ENCODE measurements around the gene GATAD2B. TPM values are rescaled to one million over a fixed set of nuclear protein-coding genes. Genes with fewer than 3 reads are reported as not detected.

GATAD2B gene
- total and polyA plus RNA-seq, 7 donors: 3.4 to 53.1 (median 34.8) TPM

DNA sequence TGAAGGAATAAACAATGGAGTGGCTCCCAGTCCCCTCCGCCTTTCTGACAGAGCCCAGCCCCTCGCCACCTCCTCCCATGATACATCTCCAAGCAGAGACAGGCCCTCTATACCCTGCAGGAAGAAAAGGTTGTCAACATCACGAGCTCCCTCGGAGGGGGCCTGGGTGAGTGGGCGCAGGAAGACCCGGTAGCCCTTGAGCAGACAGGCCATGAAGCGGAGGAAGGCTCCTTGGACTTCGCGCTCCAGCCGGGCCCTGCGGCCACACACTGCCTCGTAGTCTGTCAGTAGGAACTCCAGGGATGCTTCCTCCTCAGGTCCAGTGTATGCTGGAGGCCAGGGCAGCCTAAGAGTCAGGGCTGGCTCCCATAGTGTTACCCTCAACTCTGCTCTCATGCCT lies 16.7 kb upstream of the GATAD2B start:
- TF ChIP-seq, protein P1, sequence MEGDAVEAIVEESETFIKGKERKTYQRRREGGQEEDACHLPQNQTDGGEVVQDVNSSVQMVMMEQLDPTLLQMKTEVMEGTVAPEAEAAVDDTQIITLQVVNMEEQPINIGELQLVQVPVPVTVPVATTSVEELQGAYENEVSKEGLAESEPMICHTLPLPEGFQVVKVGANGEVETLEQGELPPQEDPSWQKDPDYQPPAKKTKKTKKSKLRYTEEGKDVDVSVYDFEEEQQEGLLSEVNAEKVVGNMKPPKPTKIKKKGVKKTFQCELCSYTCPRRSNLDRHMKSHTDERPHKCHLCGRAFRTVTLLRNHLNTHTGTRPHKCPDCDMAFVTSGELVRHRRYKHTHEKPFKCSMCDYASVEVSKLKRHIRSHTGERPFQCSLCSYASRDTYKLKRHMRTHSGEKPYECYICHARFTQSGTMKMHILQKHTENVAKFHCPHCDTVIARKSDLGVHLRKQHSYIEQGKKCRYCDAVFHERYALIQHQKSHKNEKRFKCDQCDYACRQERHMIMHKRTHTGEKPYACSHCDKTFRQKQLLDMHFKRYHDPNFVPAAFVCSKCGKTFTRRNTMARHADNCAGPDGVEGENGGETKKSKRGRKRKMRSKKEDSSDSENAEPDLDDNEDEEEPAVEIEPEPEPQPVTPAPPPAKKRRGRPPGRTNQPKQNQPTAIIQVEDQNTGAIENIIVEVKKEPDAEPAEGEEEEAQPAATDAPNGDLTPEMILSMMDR (IDR thresholded peaks at IDR 0.05): no peak
- intact Hi-C loops (cut with DNase I): no loop called here
- Histone ChIP-seq H3K27ac (no peak overlapping the region), H3K36me3 (ENCODE audit: insufficient read depth in 1 of 2, low read depth in 1 of 2) (peaks cover 9 to 85% of the 10 kb centered on the region in 2 donors), H3K9me3 (no peaks in the 10 kb centered on the region), H3K4me1 (peaks cover 8% of the 10 kb centered on the region), H3K4me3 (no peak overlapping the region), H3K27me3 (ENCODE audit: insufficient read depth in 3 of 3, low read length in 2 of 3) (no peaks in the 10 kb centered on the region)
- no peak for DNase-seq
- WGBS, 3 donors: 91 to 94% (median 93%) methylated on average over 12 of the region's 12 CpGs
- no peak for ATAC-seq

DNA sequence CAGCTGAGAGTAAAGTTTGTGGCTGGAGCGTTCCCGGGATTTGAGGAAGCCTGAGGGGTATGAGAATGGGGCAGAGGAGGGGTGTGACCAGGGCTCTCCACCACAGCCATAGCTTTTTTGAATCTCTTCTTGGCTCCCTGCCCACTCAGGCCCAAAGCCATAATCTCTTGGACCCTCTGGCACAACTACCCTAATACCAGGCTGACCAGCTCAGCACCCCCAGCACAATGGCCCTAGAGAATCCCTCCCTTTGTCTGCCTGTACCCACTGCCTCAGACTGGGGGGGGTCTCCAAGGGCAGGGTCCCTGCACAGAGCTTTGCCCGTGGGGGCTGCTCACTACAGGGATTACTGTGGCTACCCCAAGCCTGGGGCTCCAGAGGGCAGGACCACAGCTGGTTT lies 16.2 kb upstream of the GATAD2B start:
- H3K36me3 ChIP-seq (ENCODE audit: insufficient read depth in 1 of 2, low read depth in 1 of 2): peaks cover 9 to 90% of the 10 kb centered on the region in 2 donors
- peaks cover 5% of the 10 kb centered on the region for H3K4me1 ChIP-seq
- ATAC-seq (no peak), DNase-seq (no peak)
- no peaks in the 10 kb centered on the region for H3K27me3 ChIP-seq (ENCODE audit: insufficient read depth in 3 of 3, low read length in 2 of 3)
- no peak overlapping the region for H3K4me3 ChIP-seq
- no peaks in the 10 kb centered on the region for H3K9me3 ChIP-seq
- WGBS, 3 donors: 70 to 73% (median 71%) methylated on average over 3 of the region's 3 CpGs
- H3K27ac ChIP-seq: no peak overlapping the region
- TF ChIP-seq, protein P1 (IDR thresholded peaks at IDR 0.05): no peak
- intact Hi-C loops (cut with DNase I): no loop called here

DNA sequence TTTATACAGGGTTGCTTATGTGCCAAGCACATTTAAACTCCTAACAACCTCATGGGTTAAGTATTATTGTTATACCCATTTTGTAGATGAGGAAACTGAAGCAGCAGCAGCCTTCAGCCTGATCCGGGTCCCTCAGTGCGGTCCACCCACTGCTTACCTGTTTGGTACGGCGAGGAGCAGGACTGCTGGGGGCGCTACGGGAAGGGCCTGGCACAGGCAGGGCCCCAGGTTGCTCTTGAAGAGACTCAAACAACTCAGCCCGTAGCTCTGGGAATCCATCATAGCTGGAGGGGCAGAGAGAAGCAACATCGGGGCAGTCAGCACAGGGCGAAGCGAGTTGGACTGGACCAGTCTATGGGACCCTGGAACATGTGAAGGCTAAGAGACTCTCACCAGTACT lies 14.6 kb upstream of the GATAD2B start:
- ATAC-seq (no peak), DNase-seq (no peak)
- Histone ChIP-seq H3K27me3 (ENCODE audit: insufficient read depth in 3 of 3, low read length in 2 of 3) (no peaks in the 10 kb centered on the region), H3K9me3 (no peaks in the 10 kb centered on the region), H3K4me3 (no peak overlapping the region), H3K27ac (no peak overlapping the region), H3K4me1 (no peaks in the 10 kb centered on the region), H3K36me3 (ENCODE audit: insufficient read depth in 1 of 2, low read depth in 1 of 2) (peaks cover 8 to 98% of the 10 kb centered on the region in 2 donors)
- TF ChIP-seq, protein P1 (IDR thresholded peaks at IDR 0.05): no peak
- intact Hi-C loops (cut with DNase I): no loop called here
- WGBS, 3 donors: 96 to 97% (median 97%) methylated on average over 10 of the region's 10 CpGs

DNA sequence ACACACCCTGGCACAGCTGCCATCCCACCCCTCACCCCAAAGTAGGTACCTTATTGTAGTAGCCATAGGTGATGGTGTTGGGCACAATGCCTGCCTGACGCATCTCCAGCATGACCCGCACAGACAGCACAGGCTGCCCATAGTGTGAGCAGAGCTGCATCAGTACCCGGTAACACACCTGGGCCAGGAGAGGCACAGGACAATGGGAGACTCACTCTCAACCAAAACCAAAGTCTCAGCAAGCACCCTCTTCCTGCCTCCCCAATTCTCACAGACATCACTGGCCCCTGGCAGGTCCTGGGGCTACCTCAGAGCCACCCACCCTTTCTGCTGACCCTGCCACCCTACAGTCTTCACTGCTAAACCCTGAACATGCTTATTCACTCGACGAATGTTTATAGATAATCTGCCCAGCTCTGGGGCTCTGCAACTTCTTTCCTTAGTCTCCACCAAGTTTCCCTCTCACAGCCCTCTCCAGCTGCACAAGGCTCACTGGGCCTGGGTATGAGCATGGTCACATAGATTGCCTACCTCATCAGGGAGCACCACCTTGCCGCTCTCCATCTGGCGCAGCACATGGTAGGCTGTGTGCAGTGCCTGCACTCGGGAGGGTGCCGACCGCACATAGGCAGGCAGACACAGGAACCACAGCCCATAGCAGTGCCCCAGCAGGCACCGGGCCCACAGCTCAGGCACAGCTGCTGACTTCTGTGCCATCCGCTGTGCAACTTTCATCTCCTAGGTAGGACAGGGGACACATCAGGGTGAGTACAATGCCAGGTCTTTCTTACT lies 13.4 kb upstream of the GATAD2B start:
- H3K36me3 ChIP-seq (ENCODE audit: insufficient read depth in 1 of 2, low read depth in 1 of 2): peaks cover 12 to 100% of the 10 kb centered on the region in 2 donors
- no peaks in the 10 kb centered on the region for H3K9me3 ChIP-seq
- ATAC-seq (no peak), DNase-seq (no peak)
- no peak overlapping the region for H3K27ac ChIP-seq
- no peaks in the 10 kb centered on the region for H3K27me3 ChIP-seq (ENCODE audit: insufficient read depth in 3 of 3, low read length in 2 of 3)
- 94 to 98% (median 95%) methylated on average over 12 of the region's 12 CpGs for WGBS, 3 donors
- no peaks in the 10 kb centered on the region for H3K4me1 ChIP-seq
- intact Hi-C loops (cut with DNase I): no loop called here
- TF ChIP-seq, protein P1 (IDR thresholded peaks at IDR 0.05): no peak
- no peak overlapping the region for H3K4me3 ChIP-seq

DNA sequence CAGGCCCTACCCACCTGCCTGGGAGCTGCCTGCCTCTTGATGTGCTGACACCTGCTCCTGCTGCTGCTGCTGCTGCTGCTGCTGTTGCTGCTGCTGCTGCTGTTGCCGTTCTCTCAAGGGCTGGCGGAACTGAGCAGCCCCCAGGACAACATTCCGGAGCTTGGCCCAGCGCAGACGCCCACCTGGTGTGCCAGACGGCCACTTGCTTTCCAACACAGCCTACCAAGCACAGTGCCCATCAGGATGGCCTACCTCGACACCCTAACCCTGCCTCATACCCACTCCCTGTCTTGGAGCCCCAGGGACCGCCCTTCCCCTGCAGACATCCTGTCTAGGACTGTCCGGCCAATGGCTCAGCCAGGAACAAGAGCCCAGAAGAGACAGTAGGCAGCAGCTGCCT lies 12.0 kb upstream of the GATAD2B start:
- no peaks in the 10 kb centered on the region for H3K27me3 ChIP-seq (ENCODE audit: insufficient read depth in 3 of 3, low read length in 2 of 3)
- no peak for DNase-seq
- WGBS, 3 donors: 88 to 92% (median 90%) methylated on average over 9 of the region's 9 CpGs
- intact Hi-C loops (cut with DNase I): no loop called here
- peaks cover 13 to 100% of the 10 kb centered on the region in 2 donors for H3K36me3 ChIP-seq (ENCODE audit: insufficient read depth in 1 of 2, low read depth in 1 of 2)
- H3K9me3 ChIP-seq: no peaks in the 10 kb centered on the region
- H3K27ac ChIP-seq: no peak overlapping the region
- no peak for ATAC-seq
- H3K4me1 ChIP-seq: no peaks in the 10 kb centered on the region
- H3K4me3 ChIP-seq: no peak overlapping the region
- TF ChIP-seq, protein P1 (IDR thresholded peaks at IDR 0.05): no peak

Measured in psoas muscle (tissue), 8 donors.